NOMO-1 treated with dmso at 0.1 percent for 144 hours (cell line): ENCODE data around the gene CAPN11.
"Not testable (repeated sequence)": the region's sequence is repeated elsewhere in the genome, so short reads cannot be mapped to it uniquely, and the experiment has no call there.

ENCODE experiments used
- DNase-seq: peaks from one replicate; lab custom pipeline; 2025; ENCODE audit not compliant: unreplicated experiment; lab: John Stamatoyannopoulos, UW

CAPN11 gene

GRCh38 chr6:44129841-44130322, 28.7 kb upstream of the CAPN11 start:
- no peak for DNase-seq

- no peak for DNase-seq
Measured at GRCh38 chr6:44131892-44132291, 26.7 kb upstream of the CAPN11 start.

- no peak for DNase-seq
Measured at GRCh38 chr6:44132476-44132875, 26.1 kb upstream of the CAPN11 start.

- DNase-seq = no peak
Measured at GRCh38 chr6:44133003-44133931, 25.4 kb upstream of the CAPN11 start.

- no peak for DNase-seq
Measured at GRCh38 chr6:44133981-44134711, 24.5 kb upstream of the CAPN11 start.

GRCh38 chr6:44135173-44135758, 23.4 kb upstream of the CAPN11 start:
- no peak for DNase-seq

- DNase-seq = no peak
Measured at GRCh38 chr6:44135875-44136274, 22.7 kb upstream of the CAPN11 start.

- no peak for DNase-seq
Measured at GRCh38 chr6:44138717-44139350, 19.8 kb upstream of the CAPN11 start.

GRCh38 chr6:44139351-44139743, 19.3 kb upstream of the CAPN11 start:
- no peak for DNase-seq

- no peak for DNase-seq
Measured at GRCh38 chr6:44142835-44143234, 15.8 kb upstream of the CAPN11 start.

GRCh38 chr6:44143731-44144130, 14.9 kb upstream of the CAPN11 start:
- DNase-seq = no peak

GRCh38 chr6:44144536-44144935, 14.1 kb upstream of the CAPN11 start:
- DNase-seq = not testable (repeated sequence)

- no peak for DNase-seq
Measured at GRCh38 chr6:44145839-44146238, 12.8 kb upstream of the CAPN11 start.

GRCh38 chr6:44146685-44147084, 11.9 kb upstream of the CAPN11 start:
- DNase-seq = no peak

GRCh38 chr6:44147256-44147655, 11.4 kb upstream of the CAPN11 start:
- DNase-seq = no peak

- DNase-seq = no peak
Measured at GRCh38 chr6:44148306-44148705, 10.3 kb upstream of the CAPN11 start.

GRCh38 chr6:44149369-44150012, 9.1 kb upstream of the CAPN11 start:
- no peak for DNase-seq

- DNase-seq = no peak
Measured at GRCh38 chr6:44150317-44150917, 8.2 kb upstream of the CAPN11 start.

- no peak for DNase-seq
Measured at GRCh38 chr6:44151348-44152108, 7.1 kb upstream of the CAPN11 start.

GRCh38 chr6:44152109-44152461, 6.5 kb upstream of the CAPN11 start:
- DNase-seq = no peak
